Fibroblast of mammary gland (primary cell): Measurements from ENCODE around the gene YJU2.

Source experiments
- DNase-seq: peaks from one replicate; pipeline ENCODE4 v3.0.0-alpha.2; 2010; ENCODE audit warnings: low read depth
- H3K4me3 ChIP-seq: 2 replicates; pipeline ENCODE4 v1.5.1; 2011; ENCODE audit warnings: low read depth, mild to moderate bottlenecking, low read length, moderate library complexity; ENCODE audit not compliant: control insufficient read depth
- TF ChIP-seq, protein P1 (sequence below): conservative IDR thresholded peaks from 2 replicates; pipeline ENCODE4 v1.5.1; 2011; ENCODE audit warnings: low read depth, low read length, inconsistent platforms; ENCODE audit not compliant: control insufficient read depth, insufficient read depth

The YJU2 gene

DNA sequence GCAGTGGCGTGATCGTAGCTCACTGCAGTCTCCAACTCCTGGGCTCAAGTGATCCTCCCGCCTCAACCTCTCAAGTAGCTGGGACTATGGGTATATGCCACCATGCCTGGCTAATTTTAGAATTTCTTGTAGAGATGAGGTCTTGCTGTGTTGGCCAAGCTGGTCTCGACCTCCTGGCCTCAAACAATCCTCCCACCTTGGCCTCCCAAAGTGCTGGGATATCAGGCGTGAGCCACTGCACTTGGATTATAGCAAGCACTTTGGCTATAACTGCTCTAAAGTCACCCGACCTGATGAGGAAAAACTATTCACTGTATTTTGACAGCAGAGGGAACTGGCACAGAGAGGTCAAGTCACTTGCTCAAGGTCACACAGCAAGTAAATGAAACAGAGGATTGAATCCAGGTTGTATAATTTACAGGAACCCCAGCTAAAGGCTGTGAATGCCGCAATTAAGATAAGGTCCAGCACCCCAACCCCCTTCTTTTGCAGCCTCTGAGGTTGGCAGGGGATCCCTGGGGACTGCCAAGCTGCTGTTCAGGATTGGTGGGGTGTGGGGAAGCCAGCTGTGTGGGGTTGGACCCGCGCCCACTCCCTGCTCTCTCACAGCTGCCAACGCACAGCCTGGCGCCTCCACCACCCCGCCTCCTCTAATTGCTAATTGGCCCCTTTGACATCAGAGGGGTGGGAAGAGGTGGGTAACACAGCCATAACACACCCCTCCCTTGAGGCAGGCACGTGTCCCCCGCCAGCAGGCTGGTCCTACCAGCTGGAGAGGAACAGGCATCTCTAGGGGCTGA is 49.3 kb downstream of the YJU2 start:
- TF ChIP-seq, protein P1, sequence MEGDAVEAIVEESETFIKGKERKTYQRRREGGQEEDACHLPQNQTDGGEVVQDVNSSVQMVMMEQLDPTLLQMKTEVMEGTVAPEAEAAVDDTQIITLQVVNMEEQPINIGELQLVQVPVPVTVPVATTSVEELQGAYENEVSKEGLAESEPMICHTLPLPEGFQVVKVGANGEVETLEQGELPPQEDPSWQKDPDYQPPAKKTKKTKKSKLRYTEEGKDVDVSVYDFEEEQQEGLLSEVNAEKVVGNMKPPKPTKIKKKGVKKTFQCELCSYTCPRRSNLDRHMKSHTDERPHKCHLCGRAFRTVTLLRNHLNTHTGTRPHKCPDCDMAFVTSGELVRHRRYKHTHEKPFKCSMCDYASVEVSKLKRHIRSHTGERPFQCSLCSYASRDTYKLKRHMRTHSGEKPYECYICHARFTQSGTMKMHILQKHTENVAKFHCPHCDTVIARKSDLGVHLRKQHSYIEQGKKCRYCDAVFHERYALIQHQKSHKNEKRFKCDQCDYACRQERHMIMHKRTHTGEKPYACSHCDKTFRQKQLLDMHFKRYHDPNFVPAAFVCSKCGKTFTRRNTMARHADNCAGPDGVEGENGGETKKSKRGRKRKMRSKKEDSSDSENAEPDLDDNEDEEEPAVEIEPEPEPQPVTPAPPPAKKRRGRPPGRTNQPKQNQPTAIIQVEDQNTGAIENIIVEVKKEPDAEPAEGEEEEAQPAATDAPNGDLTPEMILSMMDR, result no peak
- no peak for DNase-seq
- no peak overlapping the region for H3K4me3 ChIP-seq

DNA sequence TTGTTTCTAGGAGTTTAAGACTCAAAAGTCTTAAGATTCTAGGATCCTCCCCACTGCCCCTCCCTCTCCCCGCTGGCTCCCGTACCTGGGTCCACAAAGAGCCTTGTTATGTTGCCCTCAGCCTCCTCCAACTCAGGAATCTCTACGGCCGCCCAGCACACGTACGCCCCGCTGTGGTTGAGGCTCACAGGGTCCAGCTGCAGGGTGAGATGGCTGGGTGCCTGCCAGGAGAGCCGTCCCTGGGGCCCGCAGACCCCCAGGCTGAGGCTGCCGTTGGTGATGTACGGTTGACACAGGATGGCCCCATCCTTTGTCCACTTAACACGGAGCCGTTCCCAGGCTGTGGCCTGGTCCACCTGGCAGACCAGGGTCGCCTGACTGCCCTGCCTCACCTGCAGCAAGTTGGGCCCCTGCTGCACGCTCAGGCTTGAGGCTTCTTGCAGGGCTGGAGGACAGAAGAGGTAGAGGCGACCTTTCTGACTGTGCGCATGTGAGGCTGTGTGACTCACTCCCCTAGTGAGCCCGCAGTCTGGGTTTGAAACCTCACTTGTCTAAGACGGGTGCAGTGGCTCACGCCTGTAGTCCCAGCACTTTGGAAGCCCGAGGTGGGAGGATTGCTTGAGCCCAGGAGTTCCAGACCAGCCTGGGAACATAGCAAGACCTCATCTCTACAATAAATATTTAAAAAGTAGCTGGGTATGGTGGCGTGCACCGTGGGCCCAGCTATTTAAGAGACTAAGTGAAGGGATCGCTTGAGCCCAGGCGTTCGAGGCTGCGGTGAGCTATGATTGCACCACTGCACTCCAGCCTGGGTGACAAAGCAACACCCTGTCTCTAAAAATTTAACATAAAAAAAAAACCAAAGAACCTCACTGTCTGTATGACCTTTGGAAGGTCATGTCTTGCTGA is 51.3 kb downstream of the YJU2 start:
- no peak for DNase-seq
- TF ChIP-seq, protein P1, result no peak
- no peak overlapping the region for H3K4me3 ChIP-seq

DNA sequence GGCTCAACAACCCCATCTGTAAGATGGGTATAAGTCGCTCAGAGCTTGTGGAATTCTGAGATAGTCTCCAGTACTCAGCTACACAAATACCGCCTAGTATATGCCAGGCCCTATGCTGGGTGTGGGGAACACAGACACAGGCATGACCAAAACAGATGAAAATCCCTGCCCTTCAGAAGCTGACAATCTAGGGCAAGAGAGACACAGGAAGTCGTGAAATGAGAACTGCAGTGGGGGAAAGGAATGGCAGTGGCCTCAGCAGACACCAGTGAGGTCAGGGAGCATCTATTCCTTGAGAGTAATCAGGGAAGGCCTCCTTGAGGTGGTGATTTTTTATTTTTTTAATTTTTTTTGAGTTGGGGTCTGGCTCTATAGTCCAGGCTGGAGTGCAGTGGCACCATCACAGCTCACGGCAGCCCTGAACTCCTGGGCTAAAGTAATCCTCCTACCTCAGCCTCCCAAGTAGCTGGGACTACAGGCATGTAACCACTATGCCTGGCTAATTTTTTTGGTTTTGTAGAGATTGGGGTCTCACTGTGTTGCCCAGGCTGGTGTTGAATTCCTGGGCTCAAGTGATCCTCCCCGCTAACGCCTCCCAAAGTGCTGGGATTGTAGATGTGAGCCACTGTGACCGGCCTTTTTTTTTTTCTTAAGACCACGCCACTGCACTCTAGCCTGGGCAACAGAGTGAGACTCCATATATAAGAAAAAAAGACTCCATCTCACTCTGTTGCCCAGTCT is 52.1 kb downstream of the YJU2 start:
- TF ChIP-seq, protein P1, result no peak
- no peak for DNase-seq
- no peak overlapping the region for H3K4me3 ChIP-seq

DNA sequence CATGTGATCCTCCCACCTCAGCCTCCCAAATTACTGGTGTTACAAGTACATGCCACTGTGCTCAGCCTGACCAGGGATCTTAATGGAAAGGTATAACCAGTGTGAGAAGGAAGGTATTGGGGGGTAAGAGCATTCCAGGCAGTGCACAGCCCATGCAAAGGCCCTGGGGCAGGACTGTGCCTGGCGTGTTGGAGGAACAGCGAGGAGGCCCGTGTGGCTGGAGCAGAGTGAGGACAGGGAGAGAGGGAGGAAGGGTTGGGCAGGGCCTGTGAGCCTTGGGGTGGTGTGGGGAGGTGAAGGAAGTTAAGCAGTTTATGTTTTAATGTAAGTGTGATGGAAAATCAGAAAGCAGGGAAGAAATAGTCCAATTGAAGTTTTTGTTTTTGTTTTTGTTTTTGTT is 53.7 kb downstream of the YJU2 start:
- TF ChIP-seq, protein P1, result no peak
- DNase-seq, result no peak
- H3K4me3 ChIP-seq, result no peak overlapping the region

DNA sequence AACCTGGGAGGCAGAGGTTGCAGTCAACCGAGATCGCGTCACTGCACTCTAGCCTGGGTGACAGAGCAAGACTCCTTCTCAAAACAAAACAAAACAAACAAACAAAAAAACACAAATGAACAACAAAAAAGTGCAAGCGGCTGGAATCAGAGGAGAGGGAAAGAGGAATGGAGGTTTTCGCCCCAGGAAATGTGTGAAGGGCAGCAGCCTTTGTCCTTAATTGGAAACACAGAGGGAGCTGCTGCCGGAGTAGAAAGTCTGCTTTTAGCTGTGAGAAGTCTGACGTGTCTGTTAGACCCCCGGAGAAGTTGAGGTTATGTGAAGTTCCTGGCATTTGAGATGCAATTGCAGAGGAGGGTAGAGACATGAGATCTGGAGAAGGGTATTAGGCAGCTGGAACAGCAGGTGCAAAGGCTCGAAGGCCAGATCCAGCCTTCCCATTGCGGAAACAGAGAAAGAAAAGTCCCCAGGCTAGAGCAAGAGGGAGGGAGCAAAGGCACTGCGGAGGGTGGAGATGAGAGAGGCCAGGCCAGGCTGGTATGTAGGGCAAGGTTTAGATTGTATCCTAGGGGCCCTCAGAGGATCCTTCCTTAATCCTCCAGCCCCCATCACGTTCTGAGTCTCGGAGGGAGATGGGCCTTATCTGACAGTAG is 54.8 kb downstream of the YJU2 start:
- TF ChIP-seq, protein P1, result no peak
- no peak overlapping the region for H3K4me3 ChIP-seq

DNA sequence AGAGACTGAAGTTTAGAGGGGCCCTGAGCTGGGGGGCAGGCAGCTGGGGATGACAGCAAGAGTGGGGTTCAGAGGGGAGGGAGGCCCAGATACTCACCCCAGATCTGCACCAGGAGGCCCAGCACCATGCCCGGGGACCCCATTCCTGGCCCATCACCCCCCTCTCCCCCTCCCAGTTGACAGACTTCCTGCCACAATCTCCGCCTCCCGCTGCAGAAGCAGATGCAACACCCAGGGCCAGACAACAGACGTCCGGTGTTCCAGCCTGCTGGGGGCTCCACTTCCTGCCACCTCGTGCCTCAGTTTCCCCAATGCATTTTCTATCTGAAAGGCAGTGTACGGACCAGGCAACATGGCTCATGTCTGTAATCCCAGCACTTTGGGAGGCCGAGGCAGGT is 55.4 kb downstream of the YJU2 start, which contains the start of gene TMIGD2:
TSS of gene TMIGD2 (minus strand) at position 147 of the 398 bp plus-strand sequence. CDS start at position 143, 4 bp downstream.
- DNase-seq, result no peak
- TF ChIP-seq, protein P1, result no peak
- no peak within 1 kb of the TSS for H3K4me3 ChIP-seq

More for the DNA sequence above, 54.8 kb downstream of the YJU2 start:
- no peak for DNase-seq
